HG02759 (cell line): ENCODE results near the gene FGL2.
"Not testable (repeated sequence)": the region's sequence is repeated elsewhere in the genome, so short reads cannot be mapped to it uniquely, and the experiment has no call there.

Experiments used
- ATAC-seq: cut with Tn5 transposase; IDR thresholded peaks from one replicate; pipeline ENCODE4 v1.9.1; 2021; ENCODE audit warnings: mild to moderate bottlenecking, moderate library complexity; ENCODE audit not compliant: unreplicated experiment

The FGL2 gene, protein sequence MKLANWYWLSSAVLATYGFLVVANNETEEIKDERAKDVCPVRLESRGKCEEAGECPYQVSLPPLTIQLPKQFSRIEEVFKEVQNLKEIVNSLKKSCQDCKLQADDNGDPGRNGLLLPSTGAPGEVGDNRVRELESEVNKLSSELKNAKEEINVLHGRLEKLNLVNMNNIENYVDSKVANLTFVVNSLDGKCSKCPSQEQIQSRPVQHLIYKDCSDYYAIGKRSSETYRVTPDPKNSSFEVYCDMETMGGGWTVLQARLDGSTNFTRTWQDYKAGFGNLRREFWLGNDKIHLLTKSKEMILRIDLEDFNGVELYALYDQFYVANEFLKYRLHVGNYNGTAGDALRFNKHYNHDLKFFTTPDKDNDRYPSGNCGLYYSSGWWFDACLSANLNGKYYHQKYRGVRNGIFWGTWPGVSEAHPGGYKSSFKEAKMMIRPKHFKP

DNA sequence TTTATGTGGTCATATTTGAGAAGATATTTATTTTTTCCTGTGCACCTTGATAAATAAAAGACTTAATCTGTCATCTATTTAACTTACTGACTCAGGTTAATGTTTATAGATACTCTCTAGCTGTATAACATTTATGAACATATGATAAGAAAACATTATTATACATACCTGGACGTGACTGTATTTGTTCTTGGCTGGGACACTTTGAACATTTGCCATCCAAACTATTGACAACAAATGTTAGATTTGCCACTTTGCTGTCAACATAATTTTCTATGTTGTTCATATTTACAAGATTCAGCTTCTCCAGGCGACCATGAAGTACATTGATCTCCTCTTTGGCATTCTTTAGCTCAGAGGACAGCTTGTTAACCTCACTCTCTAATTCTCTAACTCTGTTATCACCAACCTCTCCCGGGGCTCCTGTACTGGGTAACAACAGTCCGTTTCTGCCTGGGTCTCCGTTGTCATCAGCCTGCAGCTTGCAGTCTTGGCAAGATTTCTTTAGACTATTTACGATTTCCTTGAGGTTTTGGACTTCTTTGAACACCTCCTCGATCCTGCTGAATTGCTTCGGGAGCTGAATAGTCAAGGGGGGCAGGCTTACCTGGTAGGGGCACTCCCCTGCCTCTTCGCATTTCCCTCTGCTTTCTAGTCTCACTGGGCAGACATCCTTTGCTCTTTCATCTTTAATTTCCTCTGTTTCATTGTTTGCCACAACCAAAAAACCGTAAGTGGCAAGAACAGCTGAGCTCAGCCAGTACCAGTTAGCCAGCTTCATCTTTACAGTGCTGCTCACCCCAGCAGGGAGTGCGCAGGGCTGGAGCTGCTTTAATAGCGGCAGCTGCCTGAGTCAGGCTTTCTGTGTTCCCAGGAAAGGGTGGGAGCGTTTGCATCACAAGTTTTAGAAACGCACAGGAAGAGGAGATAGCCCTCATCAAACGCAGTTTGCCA, at the start of gene FGL2:
Gene FGL2, minus strand, starts transcription at position 807 of the 954 bp plus-strand sequence. Its CDS starts 26 bp downstream, at position 781.
- peak; percentile 20 for ATAC-seq

DNA sequence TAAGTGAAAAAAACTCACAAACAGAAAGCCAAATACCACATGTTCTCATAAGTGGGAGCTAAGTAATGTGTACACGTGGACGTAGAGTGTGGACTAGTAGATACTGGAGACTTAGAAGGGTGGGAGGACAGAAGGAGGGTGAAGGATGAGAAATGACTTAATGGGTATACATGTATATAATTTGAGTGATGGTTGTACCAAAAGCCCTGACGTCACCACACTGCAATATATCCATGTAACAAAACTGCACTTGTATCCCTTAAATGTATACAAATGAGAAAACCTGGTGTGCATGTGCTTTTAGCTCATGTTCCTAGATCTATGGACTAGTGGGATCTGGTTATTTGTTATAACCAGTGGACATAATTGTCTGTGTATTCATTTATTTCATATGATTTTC, 48.5 kb upstream of the FGL2 start:
- no peak for ATAC-seq

DNA sequence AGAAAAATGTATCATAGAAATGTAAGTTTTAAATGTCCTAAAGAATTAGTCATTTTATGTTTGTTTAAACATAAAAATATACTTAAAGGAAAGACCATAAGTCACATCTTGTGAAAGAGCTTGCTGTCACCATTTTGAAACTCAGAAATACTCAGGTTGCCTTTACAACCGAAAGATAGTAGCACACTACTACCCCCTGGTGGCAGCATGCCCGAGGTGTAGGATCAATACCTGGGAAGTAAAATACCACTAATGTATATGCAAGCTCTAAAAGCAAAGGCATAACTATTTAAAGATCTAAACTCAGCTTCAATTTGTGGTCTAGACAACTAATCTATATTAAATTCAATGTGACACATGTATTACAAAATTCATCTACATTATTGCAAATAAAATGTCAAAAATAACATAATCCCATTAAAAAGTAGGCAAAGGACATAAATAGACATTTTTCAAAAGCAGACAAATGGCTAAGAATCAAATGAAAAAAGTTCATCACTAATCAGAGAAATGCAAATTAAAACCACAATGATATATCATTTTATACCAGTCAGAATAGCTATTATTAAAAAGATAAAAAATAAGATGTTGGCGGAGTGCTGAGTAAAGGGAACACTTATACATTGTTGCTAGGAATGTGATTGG, 47.7 kb upstream of the FGL2 start:
- ATAC-seq: peak; percentile 86

DNA sequence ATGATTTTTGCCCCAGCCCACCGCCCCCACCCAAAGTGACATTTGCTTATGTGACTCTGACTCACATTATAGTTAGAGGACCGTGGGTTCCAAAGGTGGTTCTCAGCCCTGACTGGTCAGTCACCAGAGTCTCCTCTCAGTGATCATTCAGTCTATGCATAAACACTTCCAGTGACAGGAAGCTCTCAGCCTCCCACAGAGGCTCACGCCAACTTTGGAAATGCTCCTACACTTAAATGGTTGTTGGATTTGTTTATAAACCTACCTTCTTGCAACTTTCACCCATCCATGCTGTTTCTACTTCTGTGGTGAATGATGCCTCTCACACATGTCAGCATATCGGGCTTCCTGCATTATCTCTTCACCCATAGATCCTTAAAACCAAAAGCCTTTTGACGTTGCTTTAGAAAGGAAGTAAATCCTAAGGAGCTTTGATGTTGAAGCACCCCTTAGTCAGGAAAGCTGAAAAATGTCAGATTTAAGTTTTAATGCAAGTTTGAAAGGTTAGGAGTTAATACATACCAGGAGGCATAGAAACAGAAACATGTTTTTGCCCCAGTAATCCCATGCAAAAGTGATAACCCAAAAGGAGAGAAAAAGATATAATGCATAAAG, 46.5 kb upstream of the FGL2 start:
- ATAC-seq: no peak

DNA sequence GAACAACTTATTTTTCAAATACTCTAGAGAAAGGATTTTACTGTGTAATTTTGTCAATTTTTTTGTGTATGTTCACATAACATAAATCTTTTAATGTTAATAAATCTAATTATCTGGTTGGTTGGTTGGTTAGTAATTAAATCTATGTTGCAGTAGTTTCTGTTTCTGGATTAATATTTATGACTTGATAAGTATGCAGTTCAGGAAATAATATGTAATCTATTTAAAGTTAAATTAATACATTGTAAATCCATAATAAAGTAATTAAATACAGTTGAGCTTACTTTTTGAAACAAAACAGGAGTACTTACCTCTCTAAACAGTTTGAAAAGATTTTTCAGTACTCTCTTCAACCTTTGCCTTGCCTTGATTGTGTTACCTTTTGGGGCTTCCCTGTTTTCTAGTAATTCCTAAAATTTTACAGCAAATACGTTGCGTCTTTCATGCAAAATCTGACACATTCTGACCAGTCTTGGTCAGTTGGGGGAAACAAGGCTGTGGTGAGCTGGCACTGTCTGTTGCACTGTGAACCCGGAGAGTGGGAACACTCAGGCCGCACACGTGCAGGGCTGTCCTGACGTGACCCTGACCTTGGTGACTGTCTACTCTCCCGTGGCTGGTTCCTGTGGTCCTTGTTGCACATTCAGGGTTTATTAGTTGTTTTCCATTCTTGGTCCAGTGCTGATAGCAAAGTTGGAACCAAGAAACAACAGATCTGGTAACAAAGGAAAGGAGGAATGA, 45.6 kb upstream of the FGL2 start:
- no peak for ATAC-seq

DNA sequence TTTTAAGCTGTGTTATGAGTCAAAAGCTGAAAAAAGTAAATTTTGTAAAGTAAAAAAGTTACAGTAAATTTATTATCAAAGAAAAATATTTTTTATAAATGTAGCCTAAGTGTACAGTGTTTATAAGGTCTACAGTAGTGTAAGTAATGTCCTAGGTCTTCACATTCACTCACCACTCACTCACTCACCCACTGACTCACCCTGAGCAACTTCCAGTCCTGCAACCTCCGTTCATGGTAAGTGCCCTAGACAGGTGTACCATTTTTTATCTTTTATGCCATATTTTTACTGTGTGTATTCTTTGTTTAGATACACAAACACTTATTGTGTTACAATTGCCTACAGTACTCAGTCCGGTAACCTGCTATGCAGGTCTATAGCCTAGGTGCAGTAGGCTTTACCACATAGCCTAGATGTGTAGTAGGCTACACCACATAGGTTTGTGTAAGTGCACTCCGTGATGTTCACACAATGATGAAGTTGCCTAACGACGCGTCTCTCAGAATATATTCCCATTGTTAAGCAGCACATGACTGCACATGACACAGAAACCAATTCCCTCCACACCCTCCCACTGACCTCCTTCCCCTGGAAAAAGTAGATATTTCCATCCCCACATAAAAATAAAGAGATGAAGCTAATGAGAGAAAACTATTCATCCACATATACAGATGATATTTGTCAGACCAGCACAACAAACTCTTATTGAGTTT, 44.8 kb upstream of the FGL2 start:
- no peak for ATAC-seq

DNA sequence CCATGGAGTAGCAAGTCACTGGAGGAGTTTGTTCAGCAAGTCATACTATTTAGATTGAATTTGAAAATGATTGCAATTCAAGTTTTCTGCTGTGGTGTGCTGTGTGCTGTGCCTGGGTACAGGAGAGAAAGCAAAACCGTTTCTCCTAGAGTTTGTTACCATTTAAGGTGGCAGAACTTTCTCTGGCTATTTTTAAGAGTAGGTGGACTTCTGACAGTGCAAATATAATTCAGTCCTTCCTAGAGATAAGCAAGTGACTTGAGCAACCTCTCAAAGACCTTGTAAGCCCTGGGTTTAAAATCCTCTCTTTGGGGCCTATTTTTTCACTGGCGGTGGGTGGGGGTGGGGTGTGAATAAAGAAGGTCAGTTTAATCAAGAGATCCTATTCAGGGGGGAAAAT, 42.9 kb upstream of the FGL2 start:
- no peak for ATAC-seq

DNA sequence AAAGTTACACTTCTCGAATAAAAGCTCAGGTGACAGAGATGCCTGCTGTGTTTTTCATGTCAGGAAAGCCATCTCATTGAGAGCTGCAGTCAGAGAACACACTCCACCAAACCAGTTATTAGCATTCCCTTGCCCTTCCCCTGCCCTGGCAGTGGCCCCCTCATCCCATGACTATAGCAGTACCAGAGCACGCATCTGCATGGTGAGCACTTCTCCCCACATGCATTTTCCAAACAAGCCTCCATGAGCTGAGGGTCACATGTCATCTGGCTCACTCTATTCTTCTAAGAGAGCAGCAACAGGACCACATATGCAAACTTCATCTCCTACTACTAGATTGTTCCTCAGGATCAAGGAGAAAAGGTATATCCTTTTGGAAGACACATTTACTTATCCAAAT, 42.4 kb upstream of the FGL2 start:
- ATAC-seq: no peak

DNA sequence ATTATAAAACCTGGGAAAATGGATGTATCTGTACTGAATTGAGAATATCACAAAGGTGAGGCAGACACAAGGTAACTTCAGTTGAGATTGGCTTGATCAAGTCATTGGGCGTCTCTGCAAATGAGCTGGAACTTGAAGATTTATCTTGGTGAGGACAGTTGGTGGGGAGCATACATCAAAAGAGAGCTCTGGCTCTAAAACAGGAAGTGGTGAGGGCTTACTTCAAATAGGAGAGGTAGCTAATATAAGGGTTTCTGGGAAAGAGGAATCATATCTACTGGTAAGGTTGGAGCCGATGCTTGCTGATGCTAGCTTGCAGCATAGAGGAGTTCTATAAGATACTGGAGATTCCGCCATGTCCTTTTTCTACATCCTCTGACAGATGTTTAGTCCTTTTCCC, 39.9 kb upstream of the FGL2 start:
- ATAC-seq: no peak

DNA sequence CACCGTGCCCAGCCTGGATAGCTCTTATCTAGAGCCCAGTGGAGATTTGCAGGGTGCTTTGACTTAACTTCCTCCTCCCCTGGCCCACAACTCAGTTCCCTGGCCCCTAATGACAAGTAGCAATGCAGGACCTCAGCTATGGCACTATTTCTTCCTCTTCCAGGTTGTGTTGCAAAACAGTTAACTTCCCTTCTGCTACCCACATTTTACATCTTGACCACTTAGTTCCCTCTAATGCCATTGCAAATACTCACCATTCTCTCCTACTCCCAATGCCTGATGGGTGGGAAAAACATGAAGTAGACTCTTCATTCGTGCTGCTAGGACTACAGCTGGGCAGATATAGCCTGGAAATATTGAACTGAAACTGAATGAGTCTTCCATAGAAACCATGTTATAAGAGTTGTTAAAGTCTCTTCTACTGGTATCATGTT, 39.1 kb upstream of the FGL2 start:
- no peak for ATAC-seq

DNA sequence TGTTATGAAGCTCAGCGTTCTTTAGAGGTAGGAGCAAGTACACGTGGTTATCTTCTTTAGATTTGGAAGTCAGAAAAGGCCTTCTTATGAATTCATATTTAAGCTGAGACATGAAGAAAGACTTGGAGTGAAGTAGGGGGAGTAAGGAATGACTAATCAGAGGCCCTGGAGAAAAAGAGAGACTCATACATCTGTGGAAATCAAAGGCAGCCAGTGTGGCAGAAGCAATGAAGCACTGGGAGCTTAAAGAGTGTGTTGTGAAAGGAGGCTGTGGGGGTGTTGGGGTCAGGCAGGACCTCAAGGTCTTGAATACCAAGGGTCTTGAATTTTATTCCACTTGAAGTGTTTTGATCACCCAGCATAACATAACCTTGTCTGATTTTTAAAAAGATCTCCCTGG, 35.7 kb upstream of the FGL2 start:
- ATAC-seq: no peak

DNA sequence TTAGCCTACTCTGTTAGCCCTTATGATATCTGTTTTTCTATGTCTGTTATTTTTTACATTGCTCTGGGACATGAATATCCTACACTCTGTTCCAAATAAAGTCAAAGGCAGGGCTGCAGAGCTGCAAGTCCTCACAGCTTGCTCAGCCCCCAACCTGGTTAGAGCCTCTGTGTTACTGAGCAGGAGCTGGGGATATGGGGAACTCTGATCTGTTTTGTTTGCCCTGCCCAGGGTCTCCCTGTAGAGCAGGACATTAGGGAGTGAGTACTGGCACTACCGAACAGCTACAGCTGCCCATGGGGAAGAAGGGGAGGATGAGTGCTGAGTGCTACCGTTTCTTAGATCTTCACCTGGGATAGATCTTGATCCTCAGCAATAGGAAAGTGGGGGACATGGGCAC, 32.8 kb upstream of the FGL2 start:
- no peak for ATAC-seq

DNA sequence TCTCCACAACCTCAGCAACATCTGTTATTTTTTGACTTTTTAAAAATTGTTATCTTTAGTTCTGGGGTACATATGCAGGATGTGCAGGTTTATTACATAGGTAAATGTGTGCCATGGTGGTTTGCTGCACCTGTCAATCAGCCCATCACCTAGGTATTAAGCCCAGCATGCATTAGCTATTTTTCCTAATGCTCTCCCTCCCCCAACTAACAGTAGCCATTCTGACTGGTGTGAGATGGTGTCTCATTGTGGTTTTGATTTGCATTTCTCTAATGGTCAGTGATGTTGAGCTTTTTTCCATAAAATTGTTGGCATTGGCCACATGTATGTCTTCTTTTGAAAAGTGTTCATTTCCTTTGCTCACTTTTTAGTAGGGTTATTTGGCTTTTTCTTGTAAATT, 29.2 kb upstream of the FGL2 start:
- ATAC-seq: not testable (repeated sequence)

DNA sequence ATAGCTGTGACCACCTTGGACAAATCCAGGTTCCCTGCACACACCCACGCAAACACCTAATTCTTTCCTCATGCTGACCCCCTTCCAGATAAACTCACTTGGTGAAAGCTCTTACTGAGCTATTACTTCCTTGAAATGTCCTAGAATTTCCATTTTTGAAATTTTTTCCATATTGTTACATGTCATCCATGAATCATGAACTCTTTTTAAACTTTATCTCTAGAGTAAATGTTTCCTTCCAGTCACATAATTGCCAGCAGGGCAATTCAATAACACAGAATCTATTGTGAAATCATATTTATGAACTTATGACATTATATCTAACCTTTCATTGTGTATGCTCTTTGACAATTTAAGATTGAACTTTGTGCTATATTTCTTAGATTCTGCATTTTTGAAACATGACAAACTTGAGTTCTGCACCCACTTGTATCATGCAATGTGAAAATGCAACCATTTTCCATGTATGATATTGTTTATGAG, 26.8 kb upstream of the FGL2 start:
- no peak for ATAC-seq

DNA sequence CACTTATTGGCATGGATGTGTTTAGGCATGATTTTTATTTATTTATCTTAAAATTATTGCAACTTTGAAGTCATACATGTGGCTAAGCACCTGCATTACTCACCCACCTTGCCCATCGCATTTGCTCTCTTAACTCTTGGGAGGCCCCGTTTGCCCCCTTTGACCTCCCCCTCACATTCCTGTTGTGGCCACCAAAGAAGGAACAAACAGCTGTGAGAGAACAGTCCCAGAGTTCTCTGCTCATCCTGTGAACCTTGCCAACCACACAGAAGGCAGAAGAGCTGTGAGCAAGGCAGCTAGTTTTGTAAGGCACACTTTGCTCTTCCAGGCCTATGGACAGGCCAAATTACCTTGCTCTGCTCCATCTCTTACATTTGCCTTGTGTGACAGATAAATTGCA, 23.6 kb upstream of the FGL2 start:
- no peak for ATAC-seq

DNA sequence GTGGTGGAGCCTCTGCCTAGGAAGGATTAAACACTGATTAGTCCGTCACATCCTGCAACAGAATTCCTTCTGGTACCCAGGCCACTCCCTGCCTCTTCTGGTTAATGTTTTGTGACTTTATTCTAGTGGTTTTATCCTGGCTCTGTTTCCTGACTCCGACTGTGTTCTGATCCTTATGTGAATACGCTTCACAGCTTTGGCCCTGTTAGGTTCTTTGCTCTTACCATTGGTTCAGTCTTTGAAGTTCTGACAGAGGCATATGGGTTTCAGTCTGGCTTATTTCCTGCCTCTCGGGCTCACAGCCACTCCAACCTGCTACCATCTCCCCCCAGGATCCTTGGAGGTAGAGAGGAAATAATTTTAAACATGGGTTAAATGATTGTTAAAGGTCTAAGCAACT, 23.2 kb upstream of the FGL2 start:
- ATAC-seq: no peak

DNA sequence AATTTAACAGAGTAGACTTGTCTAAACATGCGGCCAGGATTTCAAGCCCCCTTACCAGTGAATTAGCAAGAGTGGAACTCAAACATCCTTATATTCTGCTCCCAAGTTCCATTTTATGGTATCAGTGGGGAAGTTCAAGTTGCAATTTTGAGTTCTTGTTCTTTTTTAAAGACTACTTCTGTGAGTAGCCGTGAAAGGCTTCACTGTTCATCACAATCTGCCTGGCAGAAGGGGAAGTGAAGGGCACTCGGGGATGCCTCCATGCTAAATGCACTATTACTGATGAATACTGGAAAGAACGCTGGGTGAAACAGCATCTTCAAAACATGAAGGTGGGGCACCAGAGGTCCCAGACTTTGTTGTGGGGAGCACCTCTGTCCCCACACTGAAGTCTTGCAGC, 22.4 kb upstream of the FGL2 start:
- no peak for ATAC-seq

DNA sequence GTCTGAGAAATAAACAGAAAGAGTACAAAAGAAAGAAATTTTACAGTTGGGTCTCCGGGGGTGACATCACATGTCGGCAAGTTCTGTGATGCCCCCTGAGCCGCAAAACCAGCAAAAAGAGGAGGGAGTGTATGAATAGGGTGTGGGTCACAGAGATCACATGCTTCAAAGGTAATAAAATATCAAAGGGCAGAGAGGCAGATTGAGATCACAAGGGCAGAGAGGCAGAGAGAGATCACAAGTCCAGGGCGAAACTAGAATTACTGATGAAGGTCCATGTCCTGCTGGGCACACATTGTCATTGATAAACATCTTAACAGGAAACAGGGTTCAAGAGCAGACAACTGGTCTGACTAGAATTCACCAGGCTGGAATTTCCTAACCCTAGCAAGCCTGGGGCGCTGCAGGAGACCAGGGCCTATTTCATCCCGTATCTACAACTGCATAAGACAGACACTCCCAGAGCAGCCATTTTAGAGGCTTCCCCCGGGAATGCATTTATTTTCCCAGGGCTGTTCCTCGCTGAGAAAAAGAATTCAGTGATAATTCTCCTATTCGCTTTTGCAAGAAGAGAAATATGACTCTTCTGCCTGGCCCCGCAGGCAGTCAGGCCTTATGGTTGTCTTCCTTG, 20.2 kb upstream of the FGL2 start:
- not testable (repeated sequence) for ATAC-seq
